Smooth muscle cell (in vitro differentiated cells): ENCODE results near the gene PNISR. TPM values are rescaled to one million over a fixed set of nuclear protein-coding genes. Genes with fewer than 3 reads are reported as not detected.

Experiments used
- DNase-seq: peaks from one replicate; lab custom pipeline; 2025; ENCODE audit not compliant: unreplicated experiment; lab: John Stamatoyannopoulos, UW
- H2AFZ ChIP-seq: fragments of 200-600 bp; sonication (generic); 2 replicates; pipeline ENCODE4 v1.6.0; 2016; ENCODE audit warnings: antibody characterized with exemption, low read depth, mild to moderate bottlenecking
- H3F3A ChIP-seq: fragments of 200-600 bp; sonication (generic); 2 replicates; pipeline ENCODE4 v1.6.0; 2017; ENCODE audit warnings: antibody characterized with exemption, low read depth
- H3K27ac ChIP-seq: fragments of 200-600 bp; sonication (generic); 2 replicates; pipeline ENCODE4 v1.5.1; 2016; ENCODE audit warnings: low read depth, mild to moderate bottlenecking
- H3K27me3 ChIP-seq: fragments of 200-600 bp; sonication (generic); 2 replicates; pipeline ENCODE4 v1.6.1; 2016; ENCODE audit warnings: low read depth, mild to moderate bottlenecking
- H3K36me3 ChIP-seq: fragments of 200-600 bp; sonication (generic); 2 replicates; pipeline ENCODE4 v1.5.1; 2016; ENCODE audit warnings: low read depth
- H3K4me1 ChIP-seq: fragments of 200-600 bp; sonication (generic); 2 replicates; pipeline ENCODE4 v1.5.1; 2016; ENCODE audit warnings: low read depth
- H3K4me2 ChIP-seq: fragments of 200-600 bp; sonication (generic); 2 replicates; pipeline ENCODE4 v1.6.0; 2016; ENCODE audit warnings: mild to moderate bottlenecking
- H3K4me3 ChIP-seq: fragments of 200-600 bp; sonication (generic); 2 replicates; pipeline ENCODE4 v1.5.1; 2016; ENCODE audit warnings: mild to moderate bottlenecking
- H3K79me2 ChIP-seq: fragments of 200-600 bp; sonication (generic); 2 replicates; pipeline ENCODE4 v1.6.0; 2016; ENCODE audit warnings: low read depth, mild to moderate bottlenecking
- H3K9ac ChIP-seq: fragments of 200-600 bp; sonication (generic); 2 replicates; pipeline ENCODE4 v1.6.0; 2016; ENCODE audit warnings: low read depth
- H3K9me3 ChIP-seq: fragments of 200-600 bp; sonication (generic); replicated peaks from 2 replicates; pipeline ENCODE4 v1.5.1; 2016; ENCODE audit warnings: low read depth
- H4K20me1 ChIP-seq: fragments of 200-600 bp; sonication (generic); 2 replicates; pipeline ENCODE4 v1.6.0; 2016; ENCODE audit warnings: low read depth
- WGBS: methylation state at CpG from one replicate; pipeline ENCODE4 v1.1.7; 2016; ENCODE audit warnings: low lambda C conversion rate; 5-methylcytosine and 5-hydroxymethylcytosine counted together
- polyA plus RNA-seq: library from polyadenylated mRNA; unstranded; fragments of >200 nt; fragmentation: Nextera tagmentation; extraction: Ambion mirVana; gene quantifications from 2 replicates; pipeline ENCODE4 v1.2.1, GENCODE V29; 2016
- total RNA-seq: library from RNA; depleted of rRNA; stranded (reverse); fragments of >200 nt; gene quantifications from 2 replicates; pipeline ENCODE4 v1.2.3, GENCODE V29; 2014
- TF ChIP-seq, protein P1 (sequence below): fragments of 200-600 bp; sonication (generic); IDR thresholded peaks from 2 replicates; pipeline ENCODE4 v1.5.1; 2017; ENCODE audit warnings: borderline replicate concordance, mild to moderate bottlenecking, antibody characterized with exemption; ENCODE audit not compliant: insufficient read depth, poor library complexity, severe bottlenecking

The PNISR gene
- total and polyA plus RNA-seq, 2 experiments from 2014 or later: 52.6 to 119 TPM

DNA sequence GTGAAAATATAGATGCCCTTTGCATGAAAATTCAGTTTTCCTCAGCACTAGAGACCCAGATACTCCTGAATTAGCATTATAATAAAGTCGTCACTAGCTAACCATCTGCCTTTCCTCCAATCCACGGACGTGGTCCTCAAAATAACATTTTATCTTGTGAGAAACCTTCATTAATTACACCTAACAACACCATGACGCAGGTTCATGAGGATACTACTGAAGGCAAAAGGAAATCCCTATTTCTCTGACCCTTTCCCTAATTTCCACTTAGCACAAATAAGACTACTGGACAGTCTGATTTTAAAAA, 1.3 kb upstream of the PNISR start:
- peak overlapping the region; percentile 93 for H2AFZ ChIP-seq
- peaks cover 9% of the 10 kb centered on the region for H3F3A ChIP-seq
- DNase-seq: no peak
- TF ChIP-seq, protein P1, sequence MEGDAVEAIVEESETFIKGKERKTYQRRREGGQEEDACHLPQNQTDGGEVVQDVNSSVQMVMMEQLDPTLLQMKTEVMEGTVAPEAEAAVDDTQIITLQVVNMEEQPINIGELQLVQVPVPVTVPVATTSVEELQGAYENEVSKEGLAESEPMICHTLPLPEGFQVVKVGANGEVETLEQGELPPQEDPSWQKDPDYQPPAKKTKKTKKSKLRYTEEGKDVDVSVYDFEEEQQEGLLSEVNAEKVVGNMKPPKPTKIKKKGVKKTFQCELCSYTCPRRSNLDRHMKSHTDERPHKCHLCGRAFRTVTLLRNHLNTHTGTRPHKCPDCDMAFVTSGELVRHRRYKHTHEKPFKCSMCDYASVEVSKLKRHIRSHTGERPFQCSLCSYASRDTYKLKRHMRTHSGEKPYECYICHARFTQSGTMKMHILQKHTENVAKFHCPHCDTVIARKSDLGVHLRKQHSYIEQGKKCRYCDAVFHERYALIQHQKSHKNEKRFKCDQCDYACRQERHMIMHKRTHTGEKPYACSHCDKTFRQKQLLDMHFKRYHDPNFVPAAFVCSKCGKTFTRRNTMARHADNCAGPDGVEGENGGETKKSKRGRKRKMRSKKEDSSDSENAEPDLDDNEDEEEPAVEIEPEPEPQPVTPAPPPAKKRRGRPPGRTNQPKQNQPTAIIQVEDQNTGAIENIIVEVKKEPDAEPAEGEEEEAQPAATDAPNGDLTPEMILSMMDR: no peak
- H3K36me3 ChIP-seq: no peaks in the 10 kb centered on the region
- peak overlapping the region; percentile 88 for H3K4me3 ChIP-seq
- H3K4me2 ChIP-seq: peak overlapping the region; percentile 96
- H3K9ac ChIP-seq: peak overlapping the region; percentile 99
- H3K9me3 ChIP-seq: no peaks in the 10 kb centered on the region
- H3K4me1 ChIP-seq: peaks cover 27% of the 10 kb centered on the region
- H3K27me3 ChIP-seq: no peaks in the 10 kb centered on the region
- peaks cover 32% of the 10 kb centered on the region for H4K20me1 ChIP-seq
- H3K27ac ChIP-seq: peak overlapping the region; percentile 98
- H3K79me2 ChIP-seq: peaks cover 50% of the 10 kb centered on the region
- 32% methylated on average over 4 of the region's 4 CpGs for WGBS

DNA sequence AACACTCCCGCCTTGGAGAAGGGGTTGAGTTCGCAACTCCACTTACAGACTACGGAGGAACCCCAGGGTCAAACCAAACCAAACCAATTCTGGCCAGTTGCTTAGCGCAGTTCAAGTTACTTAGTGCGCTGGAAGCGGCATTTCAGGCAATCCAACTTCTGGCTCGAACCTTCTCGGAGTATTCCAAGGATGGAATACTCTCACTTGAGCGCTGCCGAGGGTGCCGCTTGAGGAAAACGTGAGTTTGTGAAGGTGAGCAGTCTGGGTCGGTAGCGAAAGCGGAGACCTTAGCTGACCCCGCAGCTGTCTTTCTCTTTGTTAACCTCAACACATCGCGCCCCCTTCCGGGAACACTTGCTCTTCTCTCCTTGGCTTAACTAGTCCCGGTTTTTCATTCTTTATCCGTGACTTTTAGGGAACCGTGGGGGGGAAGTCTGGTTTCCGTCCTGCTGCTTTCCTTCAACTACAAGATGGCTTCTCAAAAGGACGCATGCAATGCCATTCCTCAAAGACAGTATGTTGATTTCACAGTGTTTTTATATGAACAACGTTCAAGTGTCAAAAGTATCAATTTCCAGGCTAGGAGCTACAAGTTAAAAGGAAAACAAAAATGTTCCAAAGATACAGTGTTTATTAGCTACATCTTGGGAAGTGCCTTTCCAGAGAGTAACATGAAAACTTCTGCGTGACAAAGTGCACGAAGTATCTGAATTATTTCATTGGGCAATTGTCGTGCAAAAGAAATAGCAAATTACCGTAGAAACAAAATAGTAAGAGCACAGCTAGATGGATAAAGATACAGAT, 741 bp upstream of the PNISR start:
- TF ChIP-seq, protein P1: peak; percentile 28

DNA sequence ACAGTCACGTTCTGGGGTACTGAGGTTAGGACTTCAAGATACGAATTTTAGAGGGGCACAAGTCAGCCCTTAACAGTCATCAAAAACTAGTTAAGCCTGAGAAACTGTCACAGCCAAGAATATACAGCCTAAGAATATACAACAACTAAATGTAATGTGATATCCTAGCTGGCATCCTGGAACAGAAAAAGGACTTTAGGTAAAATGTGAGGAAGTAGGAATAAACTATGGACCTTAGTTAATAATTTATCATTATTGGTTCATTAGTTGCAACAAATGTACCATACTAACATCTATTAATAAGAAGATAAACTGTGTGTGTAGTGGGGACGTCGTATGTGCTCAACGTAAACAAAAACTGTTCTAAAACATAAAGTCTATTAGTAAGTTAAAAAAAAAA, 1.1 kb downstream of the PNISR start:
- peak overlapping the region; percentile 98 for H3K27ac ChIP-seq
- peak overlapping the region; percentile 88 for H3K4me3 ChIP-seq
- peaks cover 74% of the 10 kb centered on the region for H3K79me2 ChIP-seq
- peak overlapping the region; percentile 96 for H3K4me2 ChIP-seq
- no peaks in the 10 kb centered on the region for H3K36me3 ChIP-seq
- WGBS: 80% methylated on average over 5 of the region's 5 CpGs
- H3K9me3 ChIP-seq: no peaks in the 10 kb centered on the region
- peaks cover 27% of the 10 kb centered on the region for H3K4me1 ChIP-seq
- H4K20me1 ChIP-seq: peaks cover 56% of the 10 kb centered on the region
- H3K9ac ChIP-seq: peak overlapping the region; percentile 99
- no peak overlapping the region for H2AFZ ChIP-seq
- no peaks in the 10 kb centered on the region for H3K27me3 ChIP-seq
- DNase-seq: no peak
- H3F3A ChIP-seq: peaks cover 9% of the 10 kb centered on the region
- TF ChIP-seq, protein P1: no peak

More for the DNA sequence above, 741 bp upstream of the PNISR start:
- peak overlapping the region; percentile 88 for H3K4me3 ChIP-seq
- peak overlapping the region; percentile 96 for H3K4me2 ChIP-seq
- no peaks in the 10 kb centered on the region for H3K36me3 ChIP-seq
- 2% methylated on average over 29 of the region's 29 CpGs for WGBS
- peaks cover 27% of the 10 kb centered on the region for H3K4me1 ChIP-seq
- peaks cover 37% of the 10 kb centered on the region for H4K20me1 ChIP-seq
- H3K79me2 ChIP-seq: peaks cover 56% of the 10 kb centered on the region
- H3K9ac ChIP-seq: peak overlapping the region; percentile 99
- H3K9me3 ChIP-seq: no peaks in the 10 kb centered on the region
- peaks cover 9% of the 10 kb centered on the region for H3F3A ChIP-seq
- peak overlapping the region; percentile 93 for H2AFZ ChIP-seq
- H3K27me3 ChIP-seq: no peaks in the 10 kb centered on the region
- DNase-seq: peak; percentile 48
- peak overlapping the region; percentile 98 for H3K27ac ChIP-seq

DNA sequence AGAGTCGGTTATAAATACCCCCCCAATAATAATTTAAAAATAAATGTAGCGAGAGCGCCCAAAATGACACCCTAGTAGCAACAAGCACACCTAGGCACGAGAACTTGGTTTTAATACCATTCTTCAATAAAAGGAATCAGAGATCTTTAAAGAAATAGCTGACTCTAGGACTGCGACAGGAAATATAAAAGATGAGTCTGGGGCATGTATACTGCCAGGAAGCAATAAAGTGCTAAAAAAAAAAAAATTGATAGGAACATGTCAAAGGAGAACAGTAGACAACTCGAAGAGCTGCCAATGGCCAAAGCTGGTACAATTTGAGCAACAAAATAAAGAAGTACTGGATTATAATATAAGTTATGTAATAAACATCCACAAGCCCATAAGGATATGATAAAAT, 2.2 kb downstream of the PNISR start:
- no peaks in the 10 kb centered on the region for H3K9me3 ChIP-seq
- 85% methylated on average over 6 of the region's 6 CpGs for WGBS
- TF ChIP-seq, protein P1: no peak
- peaks cover 80% of the 10 kb centered on the region for H3K79me2 ChIP-seq
- no peaks in the 10 kb centered on the region for H3K36me3 ChIP-seq
- H3K4me3 ChIP-seq: no peak overlapping the region
- DNase-seq: no peak
- H3F3A ChIP-seq: peaks cover 9% of the 10 kb centered on the region
- H3K4me2 ChIP-seq: peak overlapping the region; percentile 96
- peaks cover 67% of the 10 kb centered on the region for H4K20me1 ChIP-seq
- no peak overlapping the region for H3K27ac ChIP-seq
- no peak overlapping the region for H2AFZ ChIP-seq
- H3K9ac ChIP-seq: no peak overlapping the region
- H3K27me3 ChIP-seq: no peaks in the 10 kb centered on the region
- peaks cover 27% of the 10 kb centered on the region for H3K4me1 ChIP-seq
